RCC 7860 (cell line): ENCODE measurements around the gene SVOPL.

Source experiments
- DNase-seq: peaks from one replicate; pipeline ENCODE4 v3.0.0-alpha.2; 2015; ENCODE audit warnings: low spot score
- FAIRE-seq: peaks from 2 replicates; lab custom pipeline; 2012; peaks lifted over from hg19 to GRCh38; lab: Jason Lieb, UNC

Gene SVOPL

DNA sequence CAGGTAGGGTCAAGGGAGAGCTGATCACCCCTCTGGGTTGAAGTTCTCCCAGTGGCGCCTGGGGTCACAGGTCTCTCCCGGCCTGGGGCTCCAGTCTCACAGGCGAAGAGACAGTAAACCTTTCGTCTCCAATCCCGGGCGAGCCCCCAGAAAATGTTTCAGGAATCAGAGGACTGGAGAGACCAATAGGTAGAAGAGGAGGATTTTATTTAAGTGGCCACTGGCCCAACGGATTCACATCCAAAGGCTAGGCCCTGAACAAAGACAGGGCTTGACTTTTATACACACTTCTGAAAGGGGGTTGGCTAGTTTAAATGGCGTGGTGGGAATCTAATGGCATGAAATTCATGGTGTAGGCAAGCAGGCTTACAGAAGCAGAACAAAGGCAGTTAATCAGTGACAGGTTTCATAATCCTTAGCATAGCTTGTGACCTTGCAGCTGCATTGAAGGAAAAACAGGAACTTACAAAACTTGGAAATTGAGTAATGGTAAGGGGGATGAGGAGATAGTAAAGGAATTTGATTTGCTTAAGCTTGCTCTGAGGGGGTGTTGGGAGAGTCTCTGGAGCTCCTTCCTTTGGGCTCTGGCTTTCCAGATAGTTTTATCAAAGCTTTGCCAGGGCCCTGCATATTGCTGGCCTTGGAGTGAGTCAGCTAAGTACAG, 135.6 kb downstream of the SVOPL start:
- DNase-seq (peak; percentile 62), FAIRE-seq (peak; percentile 65)

DNA sequence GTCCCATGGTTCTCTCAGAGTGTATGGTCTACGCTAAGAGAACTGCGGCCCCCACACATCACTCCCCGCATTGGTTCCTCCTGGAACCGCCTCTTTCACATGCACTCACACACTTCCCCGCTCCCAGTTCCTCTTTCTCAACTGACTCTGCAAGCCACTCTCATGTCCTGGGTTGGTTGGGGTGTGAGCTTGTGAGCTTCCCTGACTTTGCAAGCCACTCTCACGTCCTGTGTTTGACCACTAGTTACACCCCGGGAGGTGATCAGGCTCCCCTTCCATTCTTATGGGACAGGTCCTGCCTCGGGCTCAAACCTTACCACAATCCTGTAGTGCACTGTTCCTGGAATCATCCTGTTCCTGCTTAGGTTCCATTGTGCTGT, 136.1 kb downstream of the SVOPL start:
- DNase-seq, result no peak
- no peak for FAIRE-seq

DNA sequence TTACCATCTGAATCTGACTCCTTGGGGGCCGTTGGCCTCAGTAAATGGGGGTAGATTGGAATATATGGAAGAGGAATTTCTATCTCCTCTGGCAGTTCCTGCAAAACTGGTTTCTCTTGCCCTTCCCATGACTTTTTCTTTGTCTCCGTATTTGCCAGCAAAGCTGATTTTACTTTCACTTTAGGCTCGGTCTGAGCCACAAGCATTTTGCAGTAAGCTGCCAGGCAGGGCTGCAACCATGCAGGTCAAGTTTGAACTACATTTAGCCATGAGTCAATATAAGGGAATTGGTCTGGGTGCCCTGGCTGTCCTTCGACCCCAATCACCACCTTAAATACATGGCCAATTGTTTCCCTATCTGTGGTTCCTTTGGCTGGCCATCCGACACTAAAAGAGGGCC, 136.8 kb downstream of the SVOPL start:
- no peak for DNase-seq
- no peak for FAIRE-seq

- no peak for FAIRE-seq
- DNase-seq, result no peak
These were observed 137.4 kb downstream of the SVOPL start for GRCh38 chr7:138563808-138564207.

- DNase-seq (no peak), FAIRE-seq (no peak)
These were observed 141.7 kb downstream of the SVOPL start for GRCh38 chr7:138559448-138559847.

DNA sequence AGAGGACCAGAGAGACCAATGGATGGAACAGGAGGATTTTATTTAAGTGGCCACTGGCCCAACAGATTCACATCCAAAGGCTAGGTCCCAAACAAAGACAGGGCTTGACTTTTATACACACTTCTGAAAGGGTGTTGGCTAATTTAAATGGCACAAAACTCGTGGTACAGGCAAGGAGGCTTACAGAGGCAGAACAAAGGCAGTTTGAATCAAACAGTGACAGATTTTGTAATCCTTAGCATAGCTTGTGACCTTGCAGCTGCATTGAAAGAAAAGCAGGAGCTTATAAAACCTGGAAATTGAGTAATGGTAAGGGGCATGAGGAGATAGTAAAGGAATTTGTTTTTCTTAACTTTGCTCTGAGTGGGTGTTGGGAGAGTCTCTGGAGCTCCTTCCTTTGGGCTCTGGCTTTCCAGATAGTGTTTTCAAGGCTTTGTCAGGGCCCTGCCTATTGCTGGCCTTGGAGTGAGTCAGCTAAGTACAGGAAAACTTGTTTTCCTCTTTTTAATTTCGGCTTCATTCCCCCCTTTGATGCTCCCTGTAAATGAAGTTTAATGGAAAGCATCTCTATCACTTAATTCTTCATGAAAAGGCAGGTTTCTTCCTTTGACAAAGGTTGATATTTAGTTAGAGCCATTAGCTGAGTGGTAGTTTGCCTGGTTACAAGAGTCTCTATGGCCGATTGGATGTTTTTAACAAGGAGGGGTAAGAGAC, 144.2 kb downstream of the SVOPL start:
- DNase-seq, result no peak

GRCh38 chr7:138555684-138556083, 145.5 kb downstream of the SVOPL start:
- DNase-seq (no peak), FAIRE-seq (no peak)

More for the DNA sequence above, 144.2 kb downstream of the SVOPL start:
- no peak for FAIRE-seq

DNA sequence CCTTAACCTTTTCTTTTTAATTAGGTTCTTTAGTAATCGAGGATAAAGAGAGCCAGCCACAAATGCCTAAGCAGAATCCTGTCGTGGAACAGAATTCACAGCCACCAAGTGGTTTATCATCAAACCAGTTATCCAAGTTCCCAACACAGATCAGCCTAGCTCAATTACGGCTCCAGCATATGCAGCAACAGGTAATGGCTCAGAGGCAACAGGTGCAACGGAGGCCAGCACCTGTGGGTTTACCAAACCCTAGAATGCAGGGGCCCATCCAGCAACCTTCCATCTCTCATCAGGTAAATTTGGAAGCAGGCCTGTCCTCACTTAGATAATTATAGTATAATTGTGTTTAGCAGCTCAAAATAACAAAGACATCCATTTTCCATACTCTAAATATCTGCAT, 146.5 kb downstream of the SVOPL start:
- no peak for DNase-seq
- no peak for FAIRE-seq

GRCh38 chr7:138553805-138554204, 147.4 kb downstream of the SVOPL start:
- no peak for DNase-seq
- no peak for FAIRE-seq

GRCh38 chr7:138551102-138551501, 150.1 kb downstream of the SVOPL start:
- no peak for DNase-seq

GRCh38 chr7:138550337-138550736, 150.8 kb downstream of the SVOPL start:
- no peak for FAIRE-seq
- no peak for DNase-seq

More at GRCh38 chr7:138551102-138551501, 150.1 kb downstream of the SVOPL start:
- no peak for FAIRE-seq

DNA sequence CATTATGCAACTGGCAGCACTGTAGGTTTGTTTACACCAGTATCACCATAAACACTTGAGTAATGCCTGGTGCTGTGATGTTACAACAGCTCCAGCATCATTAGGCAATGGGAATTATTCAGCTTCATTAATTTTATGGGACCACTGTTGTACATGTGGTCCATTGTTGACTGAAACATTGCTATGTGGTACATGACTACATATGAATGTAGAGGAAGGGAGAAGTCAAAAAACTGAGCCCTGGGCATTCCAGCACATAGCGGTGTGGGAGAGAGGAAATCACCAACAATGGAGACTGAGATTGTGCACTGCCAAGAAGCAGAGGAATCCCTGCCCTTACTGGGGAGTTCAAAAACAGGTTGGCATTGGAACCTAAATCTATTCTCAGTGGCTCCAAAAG, 152.1 kb downstream of the SVOPL start:
- FAIRE-seq, result no peak
- DNase-seq, result no peak

- no peak for DNase-seq
- FAIRE-seq, result no peak
These were observed 154.3 kb downstream of the SVOPL start for GRCh38 chr7:138546829-138547228.

DNA sequence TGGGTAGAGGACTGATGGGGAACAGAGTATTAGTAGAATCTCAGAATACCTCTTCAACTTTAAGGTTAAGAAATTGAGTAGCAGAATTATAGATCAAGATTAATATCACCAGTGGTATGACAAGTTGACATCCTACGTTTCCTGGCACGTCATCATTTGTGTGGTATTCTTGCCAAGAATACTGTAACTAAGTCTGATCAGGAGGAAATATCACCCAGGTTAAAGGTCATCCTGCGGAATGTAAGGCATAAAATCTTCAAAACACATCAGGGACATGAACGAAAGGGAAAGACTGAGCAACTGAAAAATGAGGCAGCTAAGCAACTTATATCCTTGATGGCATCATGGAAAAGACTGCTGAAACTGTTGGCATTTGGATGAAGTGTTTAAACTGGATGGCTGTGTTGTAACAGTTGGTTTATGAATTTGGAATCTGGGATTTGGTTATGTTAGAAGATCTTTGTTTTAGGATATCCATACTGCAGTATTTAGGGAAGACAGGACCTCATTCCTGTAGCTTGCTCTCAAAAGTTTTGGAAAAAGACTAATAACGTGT, 155.0 kb downstream of the SVOPL start:
- no peak for DNase-seq
- FAIRE-seq, result no peak

DNA sequence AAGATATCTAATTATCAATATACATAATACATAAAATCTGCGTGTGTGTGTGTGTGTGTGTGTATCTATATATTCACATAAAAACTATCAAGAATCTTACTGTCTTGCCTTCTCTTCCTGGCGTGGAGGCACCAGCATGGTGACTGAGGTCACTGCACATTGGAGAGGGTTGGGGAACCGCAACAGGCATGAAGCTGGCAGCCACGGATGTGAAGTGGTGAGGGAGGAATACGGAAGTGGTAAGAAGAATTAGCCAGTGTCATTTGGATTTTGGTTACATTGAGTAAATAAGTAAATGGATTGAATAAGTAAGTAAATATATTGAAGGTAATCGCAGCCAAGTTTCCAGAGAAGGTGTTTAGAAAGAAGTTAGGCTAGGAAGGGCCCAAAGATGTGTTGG, 156.0 kb downstream of the SVOPL start:
- no peak for DNase-seq
- FAIRE-seq, result no peak
